Activated naive CD4-positive, alpha-beta T cell treated with anti-CD3 and anti-CD28 coated beads, Interleukin-2, amount 50 U/mL, for 24 hours (primary cell): ENCODE results near the gene FBLN1.
"Not testable (repeated sequence)": the region's sequence is repeated elsewhere in the genome, so short reads cannot be mapped to it uniquely, and the experiment has no call there.

ENCODE experiments used
- H3K27ac Mint-ChIP-seq: one replicate; pipeline ENCODE4 v1.8.0; 2021; ENCODE audit warnings: mild to moderate bottlenecking, mixed read lengths
- H3K27me3 Mint-ChIP-seq: one replicate; pipeline ENCODE4 v1.8.0; 2021; ENCODE audit warnings: mixed read lengths
- H3K36me3 Mint-ChIP-seq: one replicate; pipeline ENCODE4 v1.8.0; 2021; ENCODE audit warnings: mixed read lengths
- H3K4me1 Mint-ChIP-seq: one replicate; pipeline ENCODE4 v1.8.0; 2021; ENCODE audit warnings: mixed read lengths
- H3K4me3 Mint-ChIP-seq: one replicate; pipeline ENCODE4 v1.8.0; 2021; ENCODE audit warnings: mild to moderate bottlenecking, mixed read lengths
- H3K9me3 Mint-ChIP-seq: one replicate; pipeline ENCODE4 v1.8.0; 2021; ENCODE audit warnings: mixed read lengths

The FBLN1 gene

GRCh38 chr22:45527456-45527855, 24.8 kb downstream of the FBLN1 start:
- H3K36me3 Mint-ChIP-seq: no peaks in the 10 kb centered on the region
- no peaks in the 10 kb centered on the region for H3K4me1 Mint-ChIP-seq
- H3K9me3 Mint-ChIP-seq: no peaks in the 10 kb centered on the region
- no peaks in the 10 kb centered on the region for H3K27me3 Mint-ChIP-seq
- no peak overlapping the region for H3K4me3 Mint-ChIP-seq
- H3K27ac Mint-ChIP-seq: no peak overlapping the region

GRCh38 chr22:45528046-45528445, 25.4 kb downstream of the FBLN1 start:
- Mint-ChIP-seq H3K27ac (no peak overlapping the region), H3K36me3 (no peaks in the 10 kb centered on the region), H3K4me1 (no peaks in the 10 kb centered on the region), H3K9me3 (no peaks in the 10 kb centered on the region), H3K4me3 (no peak overlapping the region), H3K27me3 (no peaks in the 10 kb centered on the region)

DNA sequence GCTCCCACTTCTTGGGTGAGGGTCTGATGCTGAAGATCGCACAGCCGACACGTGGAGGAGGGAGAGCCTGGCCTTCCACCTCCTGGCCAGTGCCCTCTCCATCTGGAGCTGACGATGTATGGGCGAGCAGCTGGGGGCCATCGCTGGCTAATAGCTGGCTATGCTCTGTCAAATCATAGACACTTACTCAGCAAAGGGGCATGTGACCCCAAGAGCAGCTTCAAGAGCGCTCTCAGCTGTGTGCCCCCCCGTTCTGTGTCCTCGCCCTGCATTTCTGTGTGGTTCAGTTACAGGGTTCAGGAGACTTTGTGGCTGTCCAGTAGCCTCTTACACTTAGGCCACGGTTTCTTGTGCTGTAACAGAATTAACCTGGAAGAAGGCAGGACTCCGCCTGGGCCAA, 26.4 kb downstream of the FBLN1 start:
- Mint-ChIP-seq H3K4me3 (no peak overlapping the region), H3K27ac (no peak overlapping the region), H3K9me3 (no peaks in the 10 kb centered on the region), H3K4me1 (no peaks in the 10 kb centered on the region), H3K27me3 (no peaks in the 10 kb centered on the region), H3K36me3 (no peaks in the 10 kb centered on the region)

GRCh38 chr22:45529971-45530575, 27.4 kb downstream of the FBLN1 start:
- no peaks in the 10 kb centered on the region for H3K4me1 Mint-ChIP-seq
- H3K4me3 Mint-ChIP-seq: no peak overlapping the region
- H3K27me3 Mint-ChIP-seq: no peaks in the 10 kb centered on the region
- no peaks in the 10 kb centered on the region for H3K9me3 Mint-ChIP-seq
- no peaks in the 10 kb centered on the region for H3K36me3 Mint-ChIP-seq
- no peak overlapping the region for H3K27ac Mint-ChIP-seq

- H3K9me3 Mint-ChIP-seq: no peaks in the 10 kb centered on the region
- no peaks in the 10 kb centered on the region for H3K27me3 Mint-ChIP-seq
- no peak overlapping the region for H3K27ac Mint-ChIP-seq
- H3K36me3 Mint-ChIP-seq: no peaks in the 10 kb centered on the region
- H3K4me1 Mint-ChIP-seq: no peaks in the 10 kb centered on the region
- H3K4me3 Mint-ChIP-seq: no peak overlapping the region
These were observed 29.0 kb downstream of the FBLN1 start for GRCh38 chr22:45531441-45532234.

DNA sequence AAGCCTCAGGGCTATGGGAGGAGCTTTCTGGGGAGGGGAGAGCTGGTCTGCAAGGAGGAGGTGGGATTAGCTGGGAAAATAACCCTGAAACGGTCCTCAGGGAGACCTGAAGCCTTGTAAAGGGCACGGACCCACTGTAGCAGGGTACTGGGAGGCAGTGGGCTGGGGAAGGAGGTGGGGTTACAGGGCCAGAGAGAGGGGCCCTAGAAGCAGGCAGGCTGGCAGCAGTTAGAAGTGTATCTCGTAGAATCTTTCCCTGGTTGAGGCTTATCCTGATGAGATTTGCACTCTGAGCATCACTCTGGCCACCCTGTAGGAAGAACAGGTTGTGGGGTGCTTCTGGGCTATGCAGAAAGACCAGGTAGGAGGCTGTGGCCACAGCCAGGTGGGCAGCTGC, 29.6 kb downstream of the FBLN1 start:
- no peaks in the 10 kb centered on the region for H3K36me3 Mint-ChIP-seq

GRCh38 chr22:45533703-45534102, 31.0 kb downstream of the FBLN1 start:
- no peak overlapping the region for H3K4me3 Mint-ChIP-seq
- no peaks in the 10 kb centered on the region for H3K27me3 Mint-ChIP-seq
- no peak overlapping the region for H3K27ac Mint-ChIP-seq
- H3K36me3 Mint-ChIP-seq: no peaks in the 10 kb centered on the region
- H3K4me1 Mint-ChIP-seq: no peaks in the 10 kb centered on the region
- no peaks in the 10 kb centered on the region for H3K9me3 Mint-ChIP-seq

More for the DNA sequence above, 29.6 kb downstream of the FBLN1 start:
- Mint-ChIP-seq H3K27me3 (no peaks in the 10 kb centered on the region), H3K9me3 (no peaks in the 10 kb centered on the region), H3K4me1 (no peaks in the 10 kb centered on the region), H3K27ac (no peak overlapping the region), H3K4me3 (no peak overlapping the region)

GRCh38 chr22:45534339-45535192, 31.9 kb downstream of the FBLN1 start:
- Mint-ChIP-seq H3K4me3 (no peak overlapping the region), H3K27me3 (no peaks in the 10 kb centered on the region), H3K4me1 (no peaks in the 10 kb centered on the region), H3K27ac (no peak overlapping the region), H3K9me3 (no peaks in the 10 kb centered on the region), H3K36me3 (no peaks in the 10 kb centered on the region)

DNA sequence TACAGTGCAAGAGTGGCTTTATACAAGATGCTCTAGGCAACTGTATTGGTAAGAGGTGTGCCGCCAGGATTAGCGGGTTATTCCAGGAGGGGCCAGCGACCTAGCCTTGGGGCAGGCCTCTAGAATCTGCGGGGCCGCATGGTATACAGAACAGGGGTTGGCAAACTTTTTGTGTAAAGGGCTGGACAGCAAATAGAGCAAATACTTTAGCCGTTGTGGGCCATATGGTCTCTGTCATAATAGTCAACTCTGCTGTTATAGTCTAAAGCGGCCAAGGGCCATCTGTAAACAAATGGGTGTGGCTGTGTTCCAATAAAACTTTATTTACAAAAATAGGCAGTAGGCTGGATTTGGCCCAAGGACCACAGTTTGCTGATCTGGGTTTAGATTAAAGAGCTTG, 32.6 kb downstream of the FBLN1 start:
- H3K4me1 Mint-ChIP-seq: no peaks in the 10 kb centered on the region
- no peak overlapping the region for H3K27ac Mint-ChIP-seq
- no peaks in the 10 kb centered on the region for H3K27me3 Mint-ChIP-seq
- no peaks in the 10 kb centered on the region for H3K36me3 Mint-ChIP-seq
- H3K4me3 Mint-ChIP-seq: no peak overlapping the region
- H3K9me3 Mint-ChIP-seq: no peaks in the 10 kb centered on the region

GRCh38 chr22:45535835-45536234, 33.2 kb downstream of the FBLN1 start:
- H3K27ac Mint-ChIP-seq, H3K36me3 Mint-ChIP-seq, H3K9me3 Mint-ChIP-seq, H3K4me1 Mint-ChIP-seq, H3K4me3 Mint-ChIP-seq, H3K27me3 Mint-ChIP-seq: not testable (repeated sequence)

DNA sequence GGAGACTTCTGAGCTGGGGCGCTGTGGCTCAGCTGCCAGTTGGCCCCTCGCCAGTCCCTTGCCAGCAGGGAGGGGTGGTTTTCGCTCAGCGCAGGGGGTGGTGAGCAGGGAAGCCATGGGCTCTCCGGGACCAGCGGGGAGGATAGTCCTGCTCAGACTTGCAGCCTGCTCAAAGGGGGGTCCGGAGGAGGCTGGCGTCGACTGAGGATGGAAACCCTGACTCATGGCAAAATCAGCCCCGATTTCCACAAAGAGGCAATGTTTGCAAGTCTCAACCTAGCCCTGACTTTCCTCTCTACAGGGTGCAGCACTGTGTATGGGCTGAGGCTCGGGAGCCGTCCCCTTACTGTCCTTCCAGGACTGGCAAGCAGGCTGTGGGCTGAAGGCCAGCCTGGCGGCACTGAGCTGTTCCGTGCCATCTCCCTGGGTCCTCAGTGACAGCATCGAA, 35.1 kb downstream of the FBLN1 start:
- Mint-ChIP-seq H3K36me3 (no peaks in the 10 kb centered on the region), H3K9me3 (no peaks in the 10 kb centered on the region), H3K27me3 (no peaks in the 10 kb centered on the region), H3K4me3 (no peak overlapping the region), H3K27ac (no peak overlapping the region), H3K4me1 (no peaks in the 10 kb centered on the region)

- no peaks in the 10 kb centered on the region for H3K9me3 Mint-ChIP-seq
- no peaks in the 10 kb centered on the region for H3K27me3 Mint-ChIP-seq
- no peaks in the 10 kb centered on the region for H3K36me3 Mint-ChIP-seq
- no peak overlapping the region for H3K4me3 Mint-ChIP-seq
- H3K27ac Mint-ChIP-seq: no peak overlapping the region
- no peaks in the 10 kb centered on the region for H3K4me1 Mint-ChIP-seq
These were observed 35.6 kb downstream of the FBLN1 start for GRCh38 chr22:45538281-45538680.

DNA sequence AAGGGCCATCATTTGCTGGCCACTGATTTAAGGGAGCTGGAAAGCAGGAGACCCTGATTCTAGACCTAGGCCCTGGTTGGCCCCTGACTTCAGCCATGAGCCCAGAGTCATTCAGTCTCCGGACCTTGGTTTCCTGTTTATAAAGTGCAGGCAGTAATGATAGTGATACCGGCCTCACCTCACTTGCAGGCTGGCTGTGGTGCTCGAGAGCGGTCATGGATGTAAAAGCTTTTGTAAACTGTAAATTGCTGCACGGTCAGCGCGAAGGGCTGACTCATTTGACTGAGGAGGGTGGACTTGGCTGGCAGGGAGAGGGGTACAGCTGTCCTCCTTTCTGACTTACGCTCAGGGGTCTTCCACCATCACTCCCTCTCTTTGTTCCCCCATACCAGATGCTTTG, 37.4 kb downstream of the FBLN1 start:
- H3K27ac Mint-ChIP-seq: no peak overlapping the region
- no peaks in the 10 kb centered on the region for H3K4me1 Mint-ChIP-seq
- no peaks in the 10 kb centered on the region for H3K27me3 Mint-ChIP-seq

DNA sequence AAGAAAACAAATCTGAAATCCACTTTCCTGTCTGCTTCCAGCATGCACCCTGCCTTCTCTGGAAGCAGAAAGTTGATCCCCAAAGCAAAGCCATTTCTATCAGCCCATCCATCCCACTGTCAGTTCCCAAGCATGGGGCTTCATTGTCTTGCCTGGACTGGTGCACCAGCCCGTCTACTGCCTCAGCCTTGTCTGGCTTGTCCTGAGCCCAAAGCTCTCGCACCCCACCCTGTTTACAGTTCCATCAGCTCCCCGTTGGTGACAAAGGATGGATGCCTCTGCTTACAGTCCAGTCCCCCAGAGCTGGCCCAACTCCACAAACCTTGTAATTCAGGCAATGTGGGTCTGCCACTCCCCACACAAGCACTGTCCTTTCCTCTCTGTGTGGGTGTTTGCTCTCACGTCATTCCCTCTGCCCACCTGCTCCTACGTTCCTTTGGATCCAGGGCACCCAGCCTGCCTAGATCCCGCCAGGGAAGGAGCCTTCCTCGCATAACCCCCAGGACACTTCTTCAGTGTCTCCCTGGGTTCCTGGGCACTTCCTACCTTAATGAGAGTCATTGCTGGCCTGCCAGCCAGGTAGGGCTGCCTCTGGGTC, 38.8 kb downstream of the FBLN1 start:
- H3K4me3 Mint-ChIP-seq: no peak overlapping the region
- no peaks in the 10 kb centered on the region for H3K9me3 Mint-ChIP-seq

More for the DNA sequence above, 37.4 kb downstream of the FBLN1 start:
- H3K36me3 Mint-ChIP-seq: no peaks in the 10 kb centered on the region
- no peaks in the 10 kb centered on the region for H3K9me3 Mint-ChIP-seq
- H3K4me3 Mint-ChIP-seq: no peak overlapping the region

GRCh38 chr22:45542001-45542520, 39.4 kb downstream of the FBLN1 start:
- Mint-ChIP-seq H3K27me3 (no peaks in the 10 kb centered on the region), H3K4me1 (no peaks in the 10 kb centered on the region), H3K9me3 (no peaks in the 10 kb centered on the region), H3K36me3 (no peaks in the 10 kb centered on the region), H3K27ac (no peak overlapping the region), H3K4me3 (no peak overlapping the region)

More for the DNA sequence above, 38.8 kb downstream of the FBLN1 start:
- Mint-ChIP-seq H3K27ac (no peak overlapping the region), H3K27me3 (no peaks in the 10 kb centered on the region), H3K4me1 (no peaks in the 10 kb centered on the region), H3K36me3 (no peaks in the 10 kb centered on the region)
